ENCODE data around the gene YIF1A.

DNA sequence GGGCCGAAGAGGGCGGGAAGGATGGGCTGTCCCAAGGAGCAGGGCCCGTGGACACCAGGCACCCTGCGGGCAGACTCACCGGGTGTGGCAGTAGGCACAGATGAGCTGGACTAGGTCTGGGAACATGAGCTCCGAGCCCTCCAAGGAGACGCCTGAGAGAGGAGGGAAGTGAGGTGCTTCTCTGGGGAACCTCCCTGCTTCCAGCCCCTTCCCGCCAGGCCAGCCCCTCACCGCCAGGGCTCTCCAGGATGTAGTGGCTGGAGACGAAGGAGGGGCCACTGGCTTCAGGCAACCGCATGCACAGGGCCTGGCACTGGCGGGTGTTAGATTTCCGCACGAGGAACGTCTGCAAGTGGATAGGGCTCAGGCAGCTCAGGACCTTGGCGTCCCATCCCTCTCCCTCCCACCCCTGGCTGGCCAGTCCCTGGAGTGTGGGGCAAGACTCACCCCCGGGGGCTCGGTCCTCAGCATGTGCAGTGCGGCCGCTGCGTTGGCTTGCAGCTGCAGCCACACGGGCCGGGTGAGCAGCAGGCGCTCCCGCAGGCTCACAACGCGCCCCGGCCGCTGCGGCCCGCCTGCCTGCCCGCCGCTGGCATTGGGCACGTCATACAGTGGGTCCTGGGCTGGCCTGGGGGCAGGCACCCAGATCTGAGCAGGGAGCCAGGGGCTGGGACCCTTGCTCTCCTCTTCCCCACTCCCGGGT is 46.7 kb upstream of the YIF1A start:
- TF ChIP-seq CTCF (IDR thresholded peaks at IDR 0.05): no peak
- TF ChIP-seq ZFX (IDR thresholded peaks at IDR 0.05; ENCODE audit: borderline replicate concordance): no peak
